Right lobe of liver (tissue), 4 donors: ENCODE data around the gene KCNN1.

Experiments used
- POLR2A ChIP-seq: fragments of 450-650 bp; IDR thresholded peaks from one replicate; pipeline ENCODE4 v1.6.1; 2017; ENCODE audit warnings: antibody characterized with exemption, mild to moderate bottlenecking
- TF ChIP-seq, protein P1 (sequence below), 4 donors: fragments of 200-600 bp in 3 of 4; fragments of 450-650 bp in 1 of 4; IDR thresholded peaks; one replicate each; pipeline versions ENCODE4 v1.5.1 to v1.8.0; 2016 to 2022; ENCODE audit warnings: antibody characterized with exemption in 4 of 4, mild to moderate bottlenecking in 2 of 4
- donor health status: DM: no; HTN: no; CAD: no.
- donor health status: DM: no; HTN: no; CAD: no.
- donor health status: DM: no; HTN: yes; CAD: no.

DNA sequence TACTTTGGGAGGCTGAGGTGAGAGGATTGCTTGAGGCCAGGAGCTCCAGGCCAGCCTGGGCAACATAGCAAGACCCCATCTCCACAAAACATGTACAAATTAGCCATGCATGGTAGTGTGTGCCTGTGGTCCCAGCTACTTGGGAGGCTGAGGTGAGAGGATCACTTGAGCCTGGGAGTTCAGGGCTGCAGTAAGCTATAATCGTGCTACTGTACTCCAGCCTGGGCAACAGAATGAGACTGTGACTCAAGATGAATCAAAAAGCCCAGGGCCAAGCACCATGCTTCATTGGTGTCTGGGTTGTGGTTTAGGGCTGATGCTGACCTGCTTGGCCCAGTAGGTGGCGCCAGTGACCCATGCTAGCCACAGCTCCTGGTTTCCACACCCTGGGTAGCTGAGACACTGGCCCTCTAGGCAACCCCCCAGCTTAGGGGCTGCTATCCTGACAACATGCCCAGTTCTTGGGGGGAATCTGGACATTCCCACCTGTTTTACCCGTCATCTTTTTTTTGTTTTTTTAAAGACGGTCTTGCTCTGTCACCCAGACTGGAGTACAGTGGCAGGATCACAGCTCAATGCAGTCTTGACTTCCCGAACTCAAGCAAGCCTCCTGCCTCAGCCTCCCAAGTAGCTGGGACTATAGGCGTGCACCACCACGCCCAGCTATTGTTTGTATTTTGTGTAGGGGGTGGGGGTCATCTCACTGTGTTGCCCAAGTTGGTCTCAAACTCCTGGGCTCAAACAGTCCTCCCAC lies 28.6 kb upstream of the KCNN1 start:
- no peak for TF ChIP-seq POLR2A
- TF ChIP-seq, protein P1, sequence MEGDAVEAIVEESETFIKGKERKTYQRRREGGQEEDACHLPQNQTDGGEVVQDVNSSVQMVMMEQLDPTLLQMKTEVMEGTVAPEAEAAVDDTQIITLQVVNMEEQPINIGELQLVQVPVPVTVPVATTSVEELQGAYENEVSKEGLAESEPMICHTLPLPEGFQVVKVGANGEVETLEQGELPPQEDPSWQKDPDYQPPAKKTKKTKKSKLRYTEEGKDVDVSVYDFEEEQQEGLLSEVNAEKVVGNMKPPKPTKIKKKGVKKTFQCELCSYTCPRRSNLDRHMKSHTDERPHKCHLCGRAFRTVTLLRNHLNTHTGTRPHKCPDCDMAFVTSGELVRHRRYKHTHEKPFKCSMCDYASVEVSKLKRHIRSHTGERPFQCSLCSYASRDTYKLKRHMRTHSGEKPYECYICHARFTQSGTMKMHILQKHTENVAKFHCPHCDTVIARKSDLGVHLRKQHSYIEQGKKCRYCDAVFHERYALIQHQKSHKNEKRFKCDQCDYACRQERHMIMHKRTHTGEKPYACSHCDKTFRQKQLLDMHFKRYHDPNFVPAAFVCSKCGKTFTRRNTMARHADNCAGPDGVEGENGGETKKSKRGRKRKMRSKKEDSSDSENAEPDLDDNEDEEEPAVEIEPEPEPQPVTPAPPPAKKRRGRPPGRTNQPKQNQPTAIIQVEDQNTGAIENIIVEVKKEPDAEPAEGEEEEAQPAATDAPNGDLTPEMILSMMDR (IDR thresholded peaks at IDR 0.05), result peak; percentile 87 to 95 (median 92)
